PFSK-1 (cell line): ENCODE results near the gene PADI2.

ENCODE experiments used
- FOXP2 ChIP-seq: optimal IDR thresholded peaks from 2 replicates; pipeline ENCODE3; 2011; ENCODE audit warnings: borderline replicate concordance, control low read depth, inconsistent platforms; ENCODE audit not compliant: insufficient read depth; ENCODE audit errors: extremely low read length, extremely low read depth
- POLR2AphosphoS5 ChIP-seq: IDR thresholded peaks from 2 replicates; pipeline ENCODE4 v1.6.1; 2012; ENCODE audit warnings: low read depth, mild to moderate bottlenecking, control low read depth, low read length, moderate library complexity
- SIN3A ChIP-seq: IDR thresholded peaks from 2 replicates; pipeline ENCODE4 v1.6.1; 2012; ENCODE audit warnings: mild to moderate bottlenecking, low read length, moderate library complexity, borderline replicate concordance; ENCODE audit not compliant: insufficient read depth
- TAF1 ChIP-seq: IDR thresholded peaks from 2 replicates; pipeline ENCODE4 v1.6.1; 2012; ENCODE audit warnings: low read length, control low read depth, borderline replicate concordance; ENCODE audit not compliant: insufficient read depth
- TF ChIP-seq, protein P1 (sequence below), 2 experiments: IDR thresholded peaks; 2 replicates each; pipeline versions ENCODE4 v1.6.1 to v1.8.0; 2011 to 2012; ENCODE audit warnings: low read depth in 2 of 2, low read length in 2 of 2, control low read depth in 1 of 2, inconsistent platforms in 1 of 2, mild to moderate bottlenecking in 1 of 2, moderate library complexity in 1 of 2; ENCODE audit not compliant: insufficient read depth in 1 of 2

PADI2 gene

DNA sequence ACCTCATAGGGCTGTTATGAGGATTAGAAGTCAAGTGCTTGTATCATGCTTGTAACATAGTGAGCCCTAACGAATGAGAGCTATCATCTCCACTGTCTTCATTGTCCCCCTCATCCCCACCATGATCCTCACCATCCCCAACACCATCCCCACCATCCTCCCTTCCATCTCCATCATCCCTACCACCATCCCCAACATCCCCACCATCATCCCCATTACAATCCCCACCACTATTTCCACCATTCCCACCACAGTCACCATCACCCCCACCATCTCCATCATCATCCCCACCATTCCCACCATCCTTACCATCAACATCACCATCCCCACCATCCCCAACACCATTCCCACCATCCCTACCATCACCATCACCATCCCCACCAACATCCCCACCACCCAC lies 46.6 kb upstream of the PADI2 start:
- TF ChIP-seq POLR2AphosphoS5 (no peak), TAF1 (no peak), FOXP2 (no peak)

GRCh38 chr1:17163789-17164666 lies 44.8 kb upstream of the PADI2 start:
- TF ChIP-seq FOXP2 = no peak
- TF ChIP-seq, protein P1, sequence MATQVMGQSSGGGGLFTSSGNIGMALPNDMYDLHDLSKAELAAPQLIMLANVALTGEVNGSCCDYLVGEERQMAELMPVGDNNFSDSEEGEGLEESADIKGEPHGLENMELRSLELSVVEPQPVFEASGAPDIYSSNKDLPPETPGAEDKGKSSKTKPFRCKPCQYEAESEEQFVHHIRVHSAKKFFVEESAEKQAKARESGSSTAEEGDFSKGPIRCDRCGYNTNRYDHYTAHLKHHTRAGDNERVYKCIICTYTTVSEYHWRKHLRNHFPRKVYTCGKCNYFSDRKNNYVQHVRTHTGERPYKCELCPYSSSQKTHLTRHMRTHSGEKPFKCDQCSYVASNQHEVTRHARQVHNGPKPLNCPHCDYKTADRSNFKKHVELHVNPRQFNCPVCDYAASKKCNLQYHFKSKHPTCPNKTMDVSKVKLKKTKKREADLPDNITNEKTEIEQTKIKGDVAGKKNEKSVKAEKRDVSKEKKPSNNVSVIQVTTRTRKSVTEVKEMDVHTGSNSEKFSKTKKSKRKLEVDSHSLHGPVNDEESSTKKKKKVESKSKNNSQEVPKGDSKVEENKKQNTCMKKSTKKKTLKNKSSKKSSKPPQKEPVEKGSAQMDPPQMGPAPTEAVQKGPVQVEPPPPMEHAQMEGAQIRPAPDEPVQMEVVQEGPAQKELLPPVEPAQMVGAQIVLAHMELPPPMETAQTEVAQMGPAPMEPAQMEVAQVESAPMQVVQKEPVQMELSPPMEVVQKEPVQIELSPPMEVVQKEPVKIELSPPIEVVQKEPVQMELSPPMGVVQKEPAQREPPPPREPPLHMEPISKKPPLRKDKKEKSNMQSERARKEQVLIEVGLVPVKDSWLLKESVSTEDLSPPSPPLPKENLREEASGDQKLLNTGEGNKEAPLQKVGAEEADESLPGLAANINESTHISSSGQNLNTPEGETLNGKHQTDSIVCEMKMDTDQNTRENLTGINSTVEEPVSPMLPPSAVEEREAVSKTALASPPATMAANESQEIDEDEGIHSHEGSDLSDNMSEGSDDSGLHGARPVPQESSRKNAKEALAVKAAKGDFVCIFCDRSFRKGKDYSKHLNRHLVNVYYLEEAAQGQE (IDR thresholded peaks at IDR 0.05; ENCODE audit: insufficient read depth in 1 of 2, low read depth in 2 of 2, low read length in 2 of 2) = no peak
- TF ChIP-seq SIN3A = no peak
- no peak for TF ChIP-seq POLR2AphosphoS5
- no peak for TF ChIP-seq TAF1

- no peak for TF ChIP-seq SIN3A
- no peak for TF ChIP-seq FOXP2
- no peak for TF ChIP-seq POLR2AphosphoS5
- no peak for TF ChIP-seq TAF1
- TF ChIP-seq, protein P1 (IDR thresholded peaks at IDR 0.05; ENCODE audit: insufficient read depth in 1 of 2, low read depth in 2 of 2, low read length in 2 of 2) = no peak
Observed at GRCh38 chr1:17163371-17163770, 44.1 kb upstream of the PADI2 start.

- TF ChIP-seq FOXP2 (no peak), POLR2AphosphoS5 (no peak), SIN3A (no peak), TAF1 (no peak)
- TF ChIP-seq, protein P1 (IDR thresholded peaks at IDR 0.05; ENCODE audit: insufficient read depth in 1 of 2, low read depth in 2 of 2, low read length in 2 of 2) = no peak
Observed at GRCh38 chr1:17162941-17163340, 43.7 kb upstream of the PADI2 start.

DNA sequence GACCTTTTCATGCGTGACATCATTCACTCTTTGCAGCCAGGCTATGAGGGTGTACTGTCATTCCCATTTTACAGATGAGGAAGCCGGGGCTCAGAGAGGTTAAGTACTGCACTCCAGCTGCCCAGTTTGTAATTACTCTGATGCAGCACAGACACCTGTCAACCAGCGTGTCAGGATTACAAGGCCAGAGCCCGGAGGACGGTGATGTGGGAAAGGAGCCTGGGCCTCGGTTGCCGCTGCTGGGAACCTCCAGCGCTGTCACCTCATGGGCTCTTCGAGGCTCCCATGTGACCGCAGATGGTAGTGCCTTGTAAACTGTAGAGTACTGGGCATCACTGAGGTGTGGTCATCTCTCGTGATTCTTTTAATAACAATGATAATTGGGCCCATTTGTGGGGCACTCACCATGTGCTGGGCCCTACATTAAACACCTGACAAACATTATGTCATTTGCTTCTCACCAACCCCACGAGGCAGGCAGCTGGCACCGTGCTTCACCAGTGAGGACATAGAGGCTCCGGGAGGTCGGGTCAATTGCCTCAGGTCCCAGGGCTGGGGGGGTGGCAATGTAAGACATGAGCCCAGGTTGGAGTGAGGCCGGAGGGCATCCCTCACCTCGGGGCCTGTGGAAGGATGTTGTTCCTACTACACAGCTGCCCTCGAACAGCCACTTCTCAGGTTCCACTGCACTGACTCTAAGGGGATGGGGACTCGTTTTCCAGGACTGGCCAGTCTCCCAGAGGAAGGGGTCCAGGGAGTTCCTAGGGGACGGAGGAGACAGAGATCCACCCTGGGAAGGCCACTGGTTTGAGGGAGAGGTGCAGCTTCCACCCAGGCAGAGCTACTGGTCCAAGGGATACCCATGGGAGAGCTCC lies 42.9 kb upstream of the PADI2 start:
- TF ChIP-seq POLR2AphosphoS5 (no peak), SIN3A (no peak), TAF1 (no peak), FOXP2 (no peak)
- TF ChIP-seq, protein P1 (IDR thresholded peaks at IDR 0.05; ENCODE audit: insufficient read depth in 1 of 2, low read depth in 2 of 2, low read length in 2 of 2) = no peak
